Activated naive CD4-positive, alpha-beta T cell treated with anti-CD3 and anti-CD28 coated beads, Interleukin-2, amount 50 U/mL, for 72 hours (primary cell): ENCODE results near the gene LCE3D. TPM values are rescaled to one million over a fixed set of nuclear protein-coding genes. Genes with fewer than 3 reads are reported as not detected.
A peak's percentile ranks its signal among the peaks of the same experiment; 100 is the strongest.
"Not testable (repeated sequence)": the region's sequence is repeated elsewhere in the genome, so short reads cannot be mapped to it uniquely, and the experiment has no call there.

ENCODE experiments used
- ATAC-seq, 2 donors: fragments of 150-1000 bp; cut with Tn5 transposase; 2 replicates each; pipeline ENCODE4 v1.10.0; 2021; ENCODE audit warnings: mild to moderate bottlenecking in 2 of 2, moderate library complexity in 2 of 2
- DNase-seq, 2 donors: peaks; one replicate each; pipeline ENCODE4 v3.0.0; 2021 to 2022; ENCODE audit warnings: low spot score in 2 of 2
- H3K27ac Mint-ChIP-seq, 2 donors: one replicate each; pipeline ENCODE4 v1.8.0; 2022; ENCODE audit warnings: mild to moderate bottlenecking in 2 of 2, mixed read lengths in 2 of 2
- H3K36me3 Mint-ChIP-seq, 2 donors: one replicate each; pipeline ENCODE4 v1.8.0; 2022; ENCODE audit warnings: mixed read lengths in 2 of 2
- H3K9me3 Mint-ChIP-seq, 2 donors: one replicate each; pipeline ENCODE4 v1.8.0; 2022; ENCODE audit warnings: mixed read lengths in 2 of 2
- total RNA-seq, 2 donors: library from RNA; stranded (reverse); gene quantifications; one replicate each; pipeline ENCODE4 v1.2.3, GENCODE V29; 2022

Gene LCE3D, protein sequence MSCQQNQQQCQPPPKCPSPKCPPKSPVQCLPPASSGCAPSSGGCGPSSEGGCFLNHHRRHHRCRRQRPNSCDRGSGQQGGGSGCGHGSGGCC
- total RNA-seq, result not detected

- Mint-ChIP-seq H3K36me3 (no peaks in the 10 kb centered on the region), H3K9me3 (no peaks in the 10 kb centered on the region), H3K27ac (no peak within 1 kb of the TSS)
- no peak for DNase-seq
- ATAC-seq, result no peak
These were observed at the start of gene LCE3D for GRCh38 chr1:152580433-152580832. Gene LCE3D, minus strand, starts transcription at chr1:152580516. Its CDS starts 580 bp downstream, at chr1:152579936.

GRCh38 chr1:152626744-152627143 lies 46.4 kb upstream of the LCE3D start:
- Mint-ChIP-seq H3K9me3 (no peaks in the 10 kb centered on the region), H3K27ac (no peak overlapping the region), H3K36me3 (peaks cover 0 to 1% of the 10 kb centered on the region in 2 donors)
- ATAC-seq (no peak), DNase-seq (no peak)

DNA sequence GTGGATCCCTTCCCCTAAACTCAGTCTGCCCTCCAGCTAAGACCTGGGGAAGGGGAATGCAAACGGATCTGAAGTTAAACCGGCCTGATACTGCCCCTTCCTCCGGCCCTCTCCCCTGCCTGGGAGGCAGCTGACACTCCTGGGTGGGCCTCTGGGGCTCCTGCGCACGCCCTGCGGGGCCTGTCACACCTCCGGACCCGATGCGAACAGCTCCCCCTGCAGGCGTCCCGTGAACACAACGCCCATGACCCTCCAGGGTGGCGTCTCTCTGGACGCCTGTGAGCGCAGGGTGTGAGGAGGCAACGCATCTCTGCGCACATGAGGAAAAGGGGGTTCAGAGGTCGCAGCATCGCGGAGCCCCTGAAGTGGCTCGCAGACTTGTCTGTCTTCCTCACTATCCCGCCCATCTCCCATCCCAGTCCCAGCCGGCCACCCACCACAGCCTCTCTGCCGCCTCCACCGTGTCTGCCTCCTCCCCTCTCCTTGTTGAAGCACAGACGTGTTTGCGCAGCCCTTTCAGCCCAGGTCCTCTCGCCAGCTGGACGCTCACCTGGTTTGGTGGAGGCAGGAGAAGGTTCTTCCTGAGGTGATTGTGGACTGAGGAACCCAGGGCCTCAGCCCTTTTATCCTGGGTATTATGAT lies 43.0 kb upstream of the LCE3D start:
- Mint-ChIP-seq H3K27ac (no peak overlapping the region), H3K9me3 (peaks cover 6 to 8% of the 10 kb centered on the region in 2 donors), H3K36me3 (peaks cover 5 to 6% of the 10 kb centered on the region in 2 donors)
- peak in 1 of 2 donors; percentile 48 for DNase-seq
- ATAC-seq, result peak in 1 of 2 donors; percentile 61

GRCh38 chr1:152622803-152623202 lies 42.5 kb upstream of the LCE3D start, which contains the start of gene LCE3A:
Gene LCE3A, minus strand, starts transcription at chr1:152623103. Its CDS starts 0 bp downstream, at chr1:152623103.
- DNase-seq, result no peak
- H3K9me3 Mint-ChIP-seq, result peaks cover 7 to 9% of the 10 kb centered on the region in 2 donors
- H3K27ac Mint-ChIP-seq, result no peak within 1 kb of the TSS
- peaks cover 6 to 7% of the 10 kb centered on the region in 2 donors for H3K36me3 Mint-ChIP-seq
- peak in 1 of 2 donors; percentile 18 for ATAC-seq

- ATAC-seq (no peak), DNase-seq (no peak)
- H3K9me3 Mint-ChIP-seq, result peaks cover 7 to 13% of the 10 kb centered on the region in 2 donors
- H3K36me3 Mint-ChIP-seq, result peaks cover 6 to 7% of the 10 kb centered on the region in 2 donors
- no peak overlapping the region for H3K27ac Mint-ChIP-seq
These were observed 41.7 kb upstream of the LCE3D start for GRCh38 chr1:152621993-152622392.

DNA sequence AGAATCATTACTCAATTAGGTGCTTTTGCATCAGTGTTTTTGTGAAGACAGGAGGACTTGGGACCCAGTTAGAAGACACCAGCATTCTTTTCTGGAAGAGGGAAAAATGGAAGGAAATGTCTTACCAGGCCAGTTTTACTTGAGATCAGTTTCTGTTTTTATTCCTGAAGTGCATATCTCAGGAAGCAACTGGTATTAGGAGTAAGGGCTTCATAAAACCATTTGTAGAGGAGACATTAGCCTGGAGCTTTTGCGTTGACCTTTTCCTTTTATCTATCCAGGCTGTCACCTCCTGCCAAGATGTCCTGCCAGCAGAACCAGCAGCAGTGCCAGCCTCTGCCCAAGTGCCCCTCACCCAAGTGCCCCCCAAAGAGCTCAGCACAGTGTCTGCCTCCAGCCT lies 33.2 kb upstream of the LCE3D start, which contains the start of gene LCE3B:
LCE3B (plus strand) TSS at position 301 of the 400 bp plus-strand sequence; CDS start at position 301, 0 bp downstream.
- Mint-ChIP-seq H3K27ac (no peak within 1 kb of the TSS), H3K9me3 (peaks cover 7% of the 10 kb centered on the region in 2 donors), H3K36me3 (peaks cover 3 to 7% of the 10 kb centered on the region in 2 donors)
- DNase-seq (no peak), ATAC-seq (no peak)

DNA sequence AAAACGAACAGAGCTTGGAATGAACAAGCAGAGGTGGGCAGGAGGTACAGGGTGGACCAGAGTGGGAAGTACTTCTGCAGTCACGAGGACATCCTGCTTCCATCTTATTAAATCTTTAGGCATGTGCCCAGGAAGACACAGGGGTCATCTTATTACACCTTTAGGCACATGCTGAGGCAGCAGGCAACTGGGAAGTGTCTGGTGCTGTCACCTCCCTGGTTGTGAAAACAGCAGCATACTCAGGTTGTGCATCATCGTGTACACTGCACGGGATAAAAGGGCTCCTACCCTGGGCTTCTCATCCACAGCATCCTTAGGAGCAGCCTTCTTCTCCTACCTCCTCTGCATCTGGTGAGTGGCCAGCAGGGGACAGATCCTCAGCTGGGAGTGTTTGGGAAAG lies 19.6 kb upstream of the LCE3D start, which contains the start of gene LCE3C:
LCE3C (plus strand) TSS at position 301 of the 400 bp plus-strand sequence. CDS start 498 bp downstream, outside the sequence.
- peaks cover 6 to 19% of the 10 kb centered on the region in 2 donors for H3K36me3 Mint-ChIP-seq
- peaks cover 11 to 20% of the 10 kb centered on the region in 2 donors for H3K9me3 Mint-ChIP-seq
- ATAC-seq (no peak), DNase-seq (no peak)
- H3K27ac Mint-ChIP-seq, result no peak within 1 kb of the TSS

DNA sequence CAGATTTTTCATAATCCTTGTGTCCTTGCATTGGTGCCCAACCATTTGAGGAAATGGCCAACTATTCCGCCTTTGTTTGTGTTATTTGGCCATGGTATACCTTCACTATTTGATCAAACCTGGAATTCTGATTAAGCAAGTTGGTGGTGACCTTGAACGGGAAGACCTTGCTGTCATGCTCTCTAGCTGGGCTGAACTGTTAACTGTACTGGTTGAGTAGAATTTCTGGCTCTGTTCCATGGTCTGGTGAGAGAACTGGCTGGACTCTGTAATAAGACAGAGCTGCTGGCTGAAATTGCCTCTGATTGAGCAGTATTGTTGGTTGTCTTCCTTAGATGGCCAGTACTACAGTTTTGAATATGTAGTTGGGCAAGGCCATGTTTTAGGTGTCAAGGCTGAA lies 16.7 kb upstream of the LCE3D start:
- ATAC-seq, result no peak
- DNase-seq, result no peak
- H3K27ac Mint-ChIP-seq, result no peak overlapping the region
- peaks cover 6 to 19% of the 10 kb centered on the region in 2 donors for H3K36me3 Mint-ChIP-seq
- H3K9me3 Mint-ChIP-seq, result peaks cover 18 to 20% of the 10 kb centered on the region in 2 donors

DNA sequence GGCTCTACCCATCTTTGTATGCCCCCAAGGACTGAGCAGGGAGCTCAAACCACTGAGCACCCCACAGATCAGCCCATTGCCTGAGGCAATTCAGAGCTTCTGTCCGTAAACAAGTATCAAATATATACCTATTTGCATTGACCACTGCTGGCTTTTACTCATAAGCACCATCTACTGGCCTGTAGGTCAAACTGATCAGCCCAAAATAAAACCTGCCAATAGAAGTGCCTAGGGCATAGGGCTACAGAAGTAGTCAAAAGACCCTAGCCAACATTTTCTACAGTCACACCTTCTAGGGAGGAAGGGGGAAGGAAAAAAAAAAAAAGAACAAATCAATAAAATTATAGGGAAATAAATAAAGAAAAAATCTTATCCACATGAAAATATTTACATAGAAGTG lies 5.3 kb upstream of the LCE3D start:
- Mint-ChIP-seq H3K9me3 (peaks cover 3 to 11% of the 10 kb centered on the region in 2 donors), H3K27ac (no peak overlapping the region), H3K36me3 (no peaks in the 10 kb centered on the region)
- DNase-seq (no peak), ATAC-seq (no peak)

GRCh38 chr1:152582647-152583046 lies 2.3 kb upstream of the LCE3D start:
- DNase-seq (no peak), ATAC-seq (no peak)
- H3K36me3 Mint-ChIP-seq, result no peaks in the 10 kb centered on the region
- peaks cover 3 to 4% of the 10 kb centered on the region in 2 donors for H3K9me3 Mint-ChIP-seq
- H3K27ac Mint-ChIP-seq, result no peak overlapping the region

DNA sequence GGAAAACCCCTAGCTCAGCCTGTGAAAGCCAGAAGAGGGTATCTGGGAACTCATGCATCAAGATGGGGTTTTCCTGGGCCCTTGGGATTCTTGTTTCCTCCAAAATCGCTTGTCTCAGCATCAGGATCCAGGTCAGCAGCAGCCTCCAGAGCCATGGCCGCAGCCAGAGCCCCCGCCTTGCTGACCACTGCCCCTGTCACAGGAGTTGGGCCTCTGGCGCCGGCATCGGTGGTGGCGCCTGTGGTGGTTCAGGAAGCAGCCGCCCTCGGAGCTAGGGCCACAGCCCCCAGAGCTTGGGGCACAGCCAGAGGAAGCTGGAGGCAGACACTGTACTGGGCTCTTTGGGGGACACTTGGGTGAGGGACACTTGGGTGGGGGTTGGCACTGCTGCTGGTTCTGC lies 790 bp downstream of the LCE3D start:
- ATAC-seq, H3K9me3 Mint-ChIP-seq, H3K36me3 Mint-ChIP-seq: not testable (repeated sequence)

GRCh38 chr1:152577168-152577567 lies 3.1 kb downstream of the LCE3D start:
- Mint-ChIP-seq H3K36me3 (no peaks in the 10 kb centered on the region), H3K9me3 (no peaks in the 10 kb centered on the region), H3K27ac (no peak overlapping the region)
- ATAC-seq, result peak; percentile 22 to 94
- DNase-seq, result no peak

More for the DNA sequence above, 790 bp downstream of the LCE3D start:
- H3K27ac Mint-ChIP-seq, DNase-seq: not testable (repeated sequence)

- ATAC-seq, result no peak
- DNase-seq, result no peak
- Mint-ChIP-seq H3K36me3 (peaks cover 11 to 18% of the 10 kb centered on the region in 2 donors), H3K27ac (no peak within 1 kb of the TSS), H3K9me3 (peaks cover 9 to 16% of the 10 kb centered on the region in 2 donors)
These were observed 13.6 kb downstream of the LCE3D start, which contains the start of gene LCE3E for GRCh38 chr1:152566681-152567080. Gene LCE3E, minus strand, starts transcription at chr1:152566780. Its CDS starts 572 bp downstream, at chr1:152566208.

- ATAC-seq, result no peak
These were observed 14.6 kb downstream of the LCE3D start for GRCh38 chr1:152565535-152566215.

GRCh38 chr1:152565115-152565514 lies 15.2 kb downstream of the LCE3D start:
- Mint-ChIP-seq H3K27ac (no peak overlapping the region), H3K9me3 (peaks cover 9 to 12% of the 10 kb centered on the region in 2 donors), H3K36me3 (peaks cover 5 to 18% of the 10 kb centered on the region in 2 donors)
- no peak for ATAC-seq
- DNase-seq, result no peak

More at GRCh38 chr1:152565535-152566215, 14.6 kb downstream of the LCE3D start:
- Mint-ChIP-seq H3K27ac (no peak overlapping the region), H3K36me3 (peaks cover 6 to 18% of the 10 kb centered on the region in 2 donors), H3K9me3 (peaks cover 9 to 12% of the 10 kb centered on the region in 2 donors)
- no peak for DNase-seq

- not testable (repeated sequence) for H3K9me3 Mint-ChIP-seq, H3K27ac Mint-ChIP-seq, ATAC-seq, DNase-seq, H3K36me3 Mint-ChIP-seq
These were observed 32.0 kb downstream of the LCE3D start for GRCh38 chr1:152548358-152548757.

- DNase-seq, result no peak
- no peak for ATAC-seq
- Mint-ChIP-seq H3K36me3 (no peaks in the 10 kb centered on the region), H3K27ac (no peak overlapping the region), H3K9me3 (no peaks in the 10 kb centered on the region)
These were observed 33.6 kb downstream of the LCE3D start for GRCh38 chr1:152546704-152547103.
